ENCODE results near the gene ZHX3.

Gene ZHX3

DNA sequence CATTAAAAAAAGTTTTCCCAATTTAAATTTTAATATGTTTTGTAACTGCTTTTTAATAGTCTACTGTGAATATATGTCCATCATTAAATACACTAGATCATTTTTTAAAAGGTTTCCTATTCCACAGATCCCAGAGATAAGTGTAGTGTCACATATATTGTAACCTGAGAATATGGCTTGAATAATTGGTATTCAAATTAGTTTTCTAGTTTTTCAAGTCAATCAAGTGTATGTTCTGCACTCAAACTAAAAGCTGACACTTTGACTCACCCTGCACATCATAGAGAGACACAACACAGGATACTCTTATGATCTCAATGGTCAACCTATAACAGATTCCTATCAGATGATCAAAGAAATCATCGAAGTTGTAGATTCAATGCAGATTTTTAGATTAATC, 49.1 kb downstream of the ZHX3 start:
- Histone ChIP-seq H3K27ac (no peak overlapping the region), H3K4me3 (no peak overlapping the region)
- no peak for DNase-seq (ENCODE audit: low spot score)
- no peak for TF ChIP-seq CTCF (IDR thresholded peaks at IDR 0.05)

GRCh38 chr20:41265938-41266337, 51.6 kb downstream of the ZHX3 start:
- DNase-seq (ENCODE audit: low spot score): no peak
- Histone ChIP-seq H3K4me3 (no peak overlapping the region), H3K27ac (no peak overlapping the region)
- no peak for TF ChIP-seq CTCF (IDR thresholded peaks at IDR 0.05)

- no peak for TF ChIP-seq CTCF (IDR thresholded peaks at IDR 0.05)
- Histone ChIP-seq H3K4me3 (no peak overlapping the region), H3K27ac (no peak overlapping the region)
- no peak for DNase-seq (ENCODE audit: low spot score)
Observed at GRCh38 chr20:41264819-41265218, 52.7 kb downstream of the ZHX3 start.

DNA sequence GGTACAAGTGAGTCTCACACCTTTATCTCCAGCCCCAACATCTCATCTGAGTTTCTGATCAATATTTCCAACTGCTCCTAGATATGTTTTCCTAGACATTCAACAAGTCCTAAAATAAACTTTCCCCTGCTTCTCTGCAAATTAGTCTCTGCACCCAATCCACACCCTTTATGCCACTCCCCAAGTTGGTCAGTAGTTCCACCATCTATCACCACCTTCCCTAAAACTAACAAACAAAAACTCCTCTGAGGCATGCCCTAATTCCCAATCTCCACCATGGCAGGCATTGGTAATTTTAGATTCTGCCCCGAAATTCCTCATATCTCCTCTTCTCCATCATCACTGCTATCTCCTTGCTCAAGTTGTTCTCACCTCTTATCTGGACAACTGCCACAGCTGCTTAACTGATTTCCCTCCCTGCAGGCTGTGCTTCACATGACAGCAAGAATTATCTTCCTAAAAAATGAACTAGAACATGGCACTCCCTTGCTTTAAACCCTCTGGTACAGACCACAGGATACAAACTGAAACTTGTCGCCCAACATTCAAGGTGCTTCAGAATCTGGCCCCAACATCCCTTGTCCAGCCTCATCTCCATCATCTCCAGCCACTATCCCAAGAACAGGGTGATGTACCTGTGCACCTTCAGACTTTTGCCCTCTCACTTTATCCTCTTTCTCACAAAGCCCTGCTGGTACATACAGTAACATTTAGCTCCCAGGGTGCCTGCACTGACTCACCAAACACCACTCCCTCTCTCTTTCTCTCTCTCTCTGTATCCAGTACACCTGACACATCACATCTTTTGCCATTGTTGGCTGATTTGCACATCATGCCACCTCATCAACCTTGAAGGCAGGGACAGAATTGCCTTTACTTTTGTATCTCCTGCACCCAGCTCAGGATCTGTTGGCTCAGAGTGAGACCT, 55.5 kb downstream of the ZHX3 start:
- no peak for TF ChIP-seq CTCF (IDR thresholded peaks at IDR 0.05)
- Histone ChIP-seq H3K27ac (no peak overlapping the region), H3K4me3 (no peak overlapping the region)
- no peak for DNase-seq (ENCODE audit: low spot score)

GRCh38 chr20:41261260-41261659, 56.3 kb downstream of the ZHX3 start:
- H3K27ac ChIP-seq: no peak overlapping the region

DNA sequence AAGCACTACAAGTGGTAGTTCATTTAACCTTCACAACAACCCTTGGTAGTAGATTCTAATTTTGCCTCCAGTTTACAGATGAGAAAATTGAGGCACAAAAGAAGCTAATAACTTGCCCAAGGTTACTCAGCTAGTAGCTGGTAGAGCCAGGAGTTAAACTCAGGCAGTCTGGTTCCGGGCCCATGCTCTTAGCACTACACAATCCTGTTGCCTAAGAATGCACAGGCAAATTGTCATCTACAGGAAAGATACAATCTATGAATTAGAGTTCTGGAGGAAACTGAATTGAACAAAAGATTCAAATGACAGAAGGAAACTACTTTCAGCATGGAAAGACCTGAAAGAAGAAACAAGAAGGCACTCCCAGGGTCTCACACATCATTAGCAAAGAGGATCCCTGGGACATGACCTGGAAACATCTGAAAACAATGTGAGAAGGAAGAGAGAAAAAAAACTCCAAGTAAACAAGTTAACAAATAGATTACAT, 56.8 kb downstream of the ZHX3 start:
- H3K4me3 ChIP-seq: no peak overlapping the region
- no peak for DNase-seq (ENCODE audit: low spot score)
- TF ChIP-seq CTCF (IDR thresholded peaks at IDR 0.05): no peak
- peak overlapping the region in 1 of 2 donors; percentile 5 for H3K27ac ChIP-seq

More at GRCh38 chr20:41261260-41261659, 56.3 kb downstream of the ZHX3 start:
- no peak for DNase-seq (ENCODE audit: low spot score)
- TF ChIP-seq CTCF (IDR thresholded peaks at IDR 0.05): no peak
- no peak overlapping the region for H3K4me3 ChIP-seq

DNA sequence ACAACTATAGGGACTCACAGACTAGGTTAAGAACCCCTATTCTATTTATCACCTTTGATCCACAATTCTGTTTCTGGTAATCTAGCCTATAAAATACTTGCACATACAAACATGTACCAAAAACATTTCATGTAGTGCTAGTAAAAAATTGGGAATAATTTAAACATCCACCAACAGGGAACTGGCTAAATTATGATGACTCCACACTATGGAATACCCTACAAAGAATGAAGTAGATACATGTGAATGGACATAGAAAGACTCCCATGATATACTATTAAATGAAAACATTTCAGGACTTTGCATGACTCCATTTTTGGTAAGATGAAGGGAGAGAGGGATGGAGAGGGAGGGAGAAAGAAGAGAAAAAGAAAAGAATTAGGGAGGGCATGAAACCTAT, 58.2 kb downstream of the ZHX3 start:
- no peak for DNase-seq (ENCODE audit: low spot score)
- no peak for TF ChIP-seq CTCF (IDR thresholded peaks at IDR 0.05)
- Histone ChIP-seq H3K27ac (no peak overlapping the region), H3K4me3 (no peak overlapping the region)

Data from coronary artery (tissue), 2 donors.